ENCODE measurements around the gene ABHD17C. TPM values are rescaled to one million over a fixed set of nuclear protein-coding genes. Genes with fewer than 3 reads are reported as not detected.

Gene ABHD17C
- total RNA-seq, 1 donor from 2014 or later, result 17.9 TPM

GRCh38 chr15:80732167-80732566 is 37.1 kb downstream of the ABHD17C start:
- H3K4me1 Mint-ChIP-seq, result peaks cover 75% of the 10 kb centered on the region
- TF ChIP-seq CTCF (IDR thresholded peaks at IDR 0.05; ENCODE audit: unreplicated experiment), result no peak
- H3K36me3 Mint-ChIP-seq, result peaks cover under 1% of the 10 kb centered on the region

GRCh38 chr15:80732818-80733217 is 37.7 kb downstream of the ABHD17C start:
- H3K36me3 Mint-ChIP-seq, result no peaks in the 10 kb centered on the region
- no peak for DNase-seq (ENCODE audit: low spot score in 2 of 2, unreplicated experiment in 2 of 2)
- H3K27me3 Mint-ChIP-seq (ENCODE audit: low read depth), result no peaks in the 10 kb centered on the region
- H3K9me3 Mint-ChIP-seq, result no peaks in the 10 kb centered on the region
- TF ChIP-seq CTCF (IDR thresholded peaks at IDR 0.05; ENCODE audit: unreplicated experiment), result no peak
- peak overlapping the region; percentile 28 for H3K27ac Mint-ChIP-seq
- no peak overlapping the region for H3K4me3 Mint-ChIP-seq
- H3K4me1 Mint-ChIP-seq, result peaks cover 75% of the 10 kb centered on the region

More at GRCh38 chr15:80732167-80732566, 37.1 kb downstream of the ABHD17C start:
- Mint-ChIP-seq H3K9me3 (no peaks in the 10 kb centered on the region), H3K27me3 (ENCODE audit: low read depth) (no peaks in the 10 kb centered on the region), H3K4me3 (no peak overlapping the region), H3K27ac (peak overlapping the region; percentile 54)
- no peak for DNase-seq (ENCODE audit: low spot score in 2 of 2, unreplicated experiment in 2 of 2)

- no peak for DNase-seq (ENCODE audit: low spot score in 2 of 2, unreplicated experiment in 2 of 2)
- Mint-ChIP-seq H3K9me3 (peaks cover 2% of the 10 kb centered on the region), H3K36me3 (no peaks in the 10 kb centered on the region), H3K4me1 (peaks cover 70% of the 10 kb centered on the region), H3K27me3 (ENCODE audit: low read depth) (no peaks in the 10 kb centered on the region), H3K4me3 (no peak overlapping the region), H3K27ac (no peak overlapping the region)
- no peak for TF ChIP-seq CTCF (IDR thresholded peaks at IDR 0.05; ENCODE audit: unreplicated experiment)
Observed at GRCh38 chr15:80733460-80733859, 38.4 kb downstream of the ABHD17C start.

GRCh38 chr15:80735344-80735743 is 40.2 kb downstream of the ABHD17C start:
- TF ChIP-seq CTCF (IDR thresholded peaks at IDR 0.05; ENCODE audit: unreplicated experiment), result no peak
- peaks cover 59% of the 10 kb centered on the region for H3K4me1 Mint-ChIP-seq
- H3K27ac Mint-ChIP-seq, result peak overlapping the region; percentile 86
- H3K27me3 Mint-ChIP-seq (ENCODE audit: low read depth), result no peaks in the 10 kb centered on the region
- H3K36me3 Mint-ChIP-seq, result peaks cover 4% of the 10 kb centered on the region
- no peak overlapping the region for H3K4me3 Mint-ChIP-seq
- peaks cover 10% of the 10 kb centered on the region for H3K9me3 Mint-ChIP-seq
- no peak for DNase-seq (ENCODE audit: low spot score in 2 of 2, unreplicated experiment in 2 of 2)

- DNase-seq (ENCODE audit: low spot score in 2 of 2, unreplicated experiment in 2 of 2), result peak in 1 of 2 experiments; percentile 46
- no peak overlapping the region for H3K4me3 Mint-ChIP-seq
- H3K36me3 Mint-ChIP-seq, result peaks cover 4% of the 10 kb centered on the region
- H3K27ac Mint-ChIP-seq, result peak overlapping the region; percentile 81
- H3K9me3 Mint-ChIP-seq, result peaks cover 10% of the 10 kb centered on the region
- TF ChIP-seq CTCF (IDR thresholded peaks at IDR 0.05; ENCODE audit: unreplicated experiment), result no peak
- H3K4me1 Mint-ChIP-seq, result peaks cover 52% of the 10 kb centered on the region
- no peaks in the 10 kb centered on the region for H3K27me3 Mint-ChIP-seq (ENCODE audit: low read depth)
Observed at GRCh38 chr15:80736560-80736959, 41.5 kb downstream of the ABHD17C start.

GRCh38 chr15:80739919-80740318 is 44.8 kb downstream of the ABHD17C start:
- no peaks in the 10 kb centered on the region for H3K27me3 Mint-ChIP-seq (ENCODE audit: low read depth)

More at GRCh38 chr15:80739919-80740318, 44.8 kb downstream of the ABHD17C start:
- Mint-ChIP-seq H3K4me3 (no peak overlapping the region), H3K9me3 (peaks cover 10% of the 10 kb centered on the region), H3K27ac (no peak overlapping the region), H3K36me3 (peaks cover 4% of the 10 kb centered on the region), H3K4me1 (peaks cover 47% of the 10 kb centered on the region)
- no peak for TF ChIP-seq CTCF (IDR thresholded peaks at IDR 0.05; ENCODE audit: unreplicated experiment)
- no peak for DNase-seq (ENCODE audit: low spot score in 2 of 2, unreplicated experiment in 2 of 2)

All from mesothelial cell of epicardium (in vitro differentiated cells).